GM19193 (cell line): ENCODE data around the gene PDZRN3.

Experiments
- POLR2A ChIP-seq: IDR thresholded peaks from 4 replicates; pipeline ENCODE4 v1.6.1; 2011; ENCODE audit not compliant: insufficient read depth, insufficient read length; ENCODE audit errors: extremely low read depth

PDZRN3 gene

GRCh38 chr3:73364517-73364916 lies 260.2 kb downstream of the PDZRN3 start:
- TF ChIP-seq POLR2A = no peak

GRCh38 chr3:73363093-73363492 lies 261.6 kb downstream of the PDZRN3 start:
- TF ChIP-seq POLR2A = no peak

- no peak for TF ChIP-seq POLR2A
Measured at GRCh38 chr3:73361591-73361990, 263.1 kb downstream of the PDZRN3 start.

- TF ChIP-seq POLR2A = no peak
Measured at GRCh38 chr3:73353649-73354217, 271.0 kb downstream of the PDZRN3 start.

- no peak for TF ChIP-seq POLR2A
Measured at GRCh38 chr3:73352841-73353645, 271.7 kb downstream of the PDZRN3 start.

GRCh38 chr3:73351423-73352071 lies 273.2 kb downstream of the PDZRN3 start:
- TF ChIP-seq POLR2A = no peak

- no peak for TF ChIP-seq POLR2A
Measured at GRCh38 chr3:73350996-73351395, 273.7 kb downstream of the PDZRN3 start.

GRCh38 chr3:73349657-73350056 lies 275.1 kb downstream of the PDZRN3 start:
- TF ChIP-seq POLR2A = no peak

GRCh38 chr3:73342077-73342476 lies 282.7 kb downstream of the PDZRN3 start:
- TF ChIP-seq POLR2A = no peak

- no peak for TF ChIP-seq POLR2A
Measured at GRCh38 chr3:73341272-73341935, 283.3 kb downstream of the PDZRN3 start.

GRCh38 chr3:73332558-73332957 lies 292.2 kb downstream of the PDZRN3 start:
- TF ChIP-seq POLR2A = no peak
